ENCODE data around the gene TBCK.

Gene TBCK

DNA sequence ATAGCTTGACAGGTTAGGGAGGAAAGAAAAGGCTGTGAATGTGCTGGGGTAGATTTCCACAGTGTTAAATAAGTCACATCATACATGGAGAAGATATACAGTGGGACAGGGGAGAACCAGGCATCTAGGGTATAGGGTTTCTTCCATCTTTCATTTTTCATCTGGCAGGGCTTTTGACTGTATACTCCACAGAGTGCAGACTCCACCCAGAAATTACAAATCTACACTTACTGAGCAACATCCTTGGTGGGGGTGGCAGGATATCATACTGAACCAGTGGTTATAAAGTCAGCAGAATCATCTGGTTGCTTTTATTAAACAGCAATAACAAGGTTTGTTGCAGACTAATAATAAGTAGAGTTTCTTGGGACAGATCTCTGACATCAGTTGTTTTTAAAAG lies 266.5 kb downstream of the TBCK start:
- no peak for DNase-seq (ENCODE audit: insufficient read length, low spot score)
- TF ChIP-seq, protein P1, sequence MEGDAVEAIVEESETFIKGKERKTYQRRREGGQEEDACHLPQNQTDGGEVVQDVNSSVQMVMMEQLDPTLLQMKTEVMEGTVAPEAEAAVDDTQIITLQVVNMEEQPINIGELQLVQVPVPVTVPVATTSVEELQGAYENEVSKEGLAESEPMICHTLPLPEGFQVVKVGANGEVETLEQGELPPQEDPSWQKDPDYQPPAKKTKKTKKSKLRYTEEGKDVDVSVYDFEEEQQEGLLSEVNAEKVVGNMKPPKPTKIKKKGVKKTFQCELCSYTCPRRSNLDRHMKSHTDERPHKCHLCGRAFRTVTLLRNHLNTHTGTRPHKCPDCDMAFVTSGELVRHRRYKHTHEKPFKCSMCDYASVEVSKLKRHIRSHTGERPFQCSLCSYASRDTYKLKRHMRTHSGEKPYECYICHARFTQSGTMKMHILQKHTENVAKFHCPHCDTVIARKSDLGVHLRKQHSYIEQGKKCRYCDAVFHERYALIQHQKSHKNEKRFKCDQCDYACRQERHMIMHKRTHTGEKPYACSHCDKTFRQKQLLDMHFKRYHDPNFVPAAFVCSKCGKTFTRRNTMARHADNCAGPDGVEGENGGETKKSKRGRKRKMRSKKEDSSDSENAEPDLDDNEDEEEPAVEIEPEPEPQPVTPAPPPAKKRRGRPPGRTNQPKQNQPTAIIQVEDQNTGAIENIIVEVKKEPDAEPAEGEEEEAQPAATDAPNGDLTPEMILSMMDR (IDR thresholded peaks at IDR 0.05; ENCODE audit: insufficient read depth, missing control alignments): no peak
- FAIRE-seq: no peak

DNA sequence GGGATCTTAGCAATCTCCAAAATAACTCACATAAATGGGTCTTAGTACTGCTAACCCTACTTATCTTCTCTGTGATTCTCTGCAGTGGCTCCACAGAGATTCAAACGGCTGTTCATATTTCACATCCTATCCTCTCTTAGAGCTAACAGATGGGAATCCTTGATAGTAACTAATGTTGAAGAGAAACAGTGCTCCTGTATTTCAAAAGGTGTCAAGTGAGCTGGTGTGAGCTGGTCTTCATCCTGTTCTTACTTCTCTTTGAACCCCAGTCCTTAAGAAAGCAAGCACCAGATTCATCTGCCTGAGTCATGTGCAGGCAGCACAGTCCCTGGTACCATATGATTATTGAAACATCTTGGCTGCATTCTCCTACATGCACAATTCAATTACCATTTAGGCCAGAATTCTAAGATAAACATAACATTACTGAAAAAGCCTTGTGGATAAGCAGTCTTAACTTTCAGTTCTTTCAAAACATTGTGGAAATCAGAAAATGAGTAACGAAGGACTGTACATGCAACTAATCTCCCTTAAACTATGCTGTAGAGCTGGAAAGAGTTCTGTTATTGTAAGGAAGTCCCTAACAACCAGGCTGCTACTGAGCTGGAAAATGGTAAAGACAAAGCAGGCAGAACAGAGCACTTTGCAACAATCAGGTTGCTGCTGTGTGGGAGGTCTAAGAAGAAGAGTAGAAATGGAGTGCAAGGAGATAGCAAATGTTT lies 267.6 kb downstream of the TBCK start:
- FAIRE-seq: no peak
- DNase-seq (ENCODE audit: insufficient read length, low spot score): no peak
- TF ChIP-seq, protein P1 (IDR thresholded peaks at IDR 0.05; ENCODE audit: insufficient read depth, missing control alignments): no peak

DNA sequence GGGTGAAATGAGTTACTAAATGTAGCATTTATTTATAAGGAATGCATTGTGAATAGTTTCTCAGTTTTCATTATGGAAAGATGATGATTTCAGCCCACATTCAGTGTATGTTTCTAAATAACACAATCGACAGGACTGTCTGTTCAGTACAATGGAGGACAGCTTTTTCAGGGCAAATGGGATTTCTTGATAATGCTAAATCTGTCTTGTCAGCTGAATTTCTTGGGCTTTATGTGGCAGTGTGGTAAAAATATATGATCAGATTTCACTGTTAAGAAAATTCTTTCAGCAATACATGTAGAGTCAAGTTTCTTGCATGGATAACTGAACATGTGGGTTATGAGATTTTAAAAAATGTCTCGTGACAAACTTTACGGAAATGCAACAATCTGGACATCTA lies 269.9 kb downstream of the TBCK start:
- DNase-seq (ENCODE audit: insufficient read length, low spot score): no peak
- TF ChIP-seq, protein P1 (IDR thresholded peaks at IDR 0.05; ENCODE audit: insufficient read depth, missing control alignments): no peak
- no peak for FAIRE-seq

DNA sequence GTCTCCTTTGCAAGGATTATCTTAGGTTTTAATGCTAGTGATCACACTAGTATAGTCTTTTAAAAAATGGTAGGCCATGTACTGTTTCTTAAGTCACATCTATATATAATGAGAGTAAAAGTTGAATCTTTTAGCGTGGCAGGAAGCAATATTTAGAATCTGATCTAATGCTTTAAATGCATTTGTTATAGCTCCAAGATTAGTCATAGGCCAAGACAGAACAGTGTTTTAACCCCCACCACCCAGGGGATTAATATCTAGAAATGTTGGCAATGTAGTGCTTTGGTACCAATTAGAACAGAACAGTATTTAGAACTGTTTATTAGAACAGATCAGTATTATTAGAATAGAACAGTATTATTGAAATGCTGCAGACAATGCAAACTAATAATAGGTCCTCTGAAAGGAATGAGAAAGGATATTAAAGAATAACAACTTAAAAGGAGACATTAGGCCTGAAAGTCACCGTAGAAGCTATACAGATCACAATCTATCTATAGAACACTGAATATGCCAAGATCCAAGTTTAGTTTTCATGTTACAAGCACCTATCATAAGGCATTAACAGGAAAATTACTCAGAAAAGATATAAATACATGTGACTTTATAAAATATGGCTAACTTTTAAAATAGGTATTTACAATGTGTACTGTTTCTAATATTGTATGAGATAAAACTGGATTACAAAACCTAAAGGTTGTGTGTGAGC lies 274.6 kb downstream of the TBCK start:
- no peak for DNase-seq (ENCODE audit: insufficient read length, low spot score)
- FAIRE-seq: peak; percentile 11
- TF ChIP-seq, protein P1 (IDR thresholded peaks at IDR 0.05; ENCODE audit: insufficient read depth, missing control alignments): no peak

DNA sequence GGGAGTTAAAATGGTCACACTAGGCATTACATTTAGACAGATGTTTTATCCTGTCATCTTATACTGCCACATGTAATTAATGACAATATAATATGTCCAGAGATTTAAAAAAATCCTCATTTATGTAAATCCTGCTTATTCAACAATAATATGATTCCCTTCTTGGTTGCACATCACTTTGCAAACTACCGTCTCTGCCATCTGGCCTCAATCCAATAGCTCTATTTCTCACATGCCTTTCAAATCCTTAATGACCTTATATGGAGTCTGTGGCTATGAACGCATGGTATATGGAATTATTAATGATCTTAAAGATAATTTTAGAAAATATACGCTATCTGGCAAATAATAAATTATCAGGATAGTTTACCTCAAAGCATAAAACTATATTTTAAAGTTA lies 276.2 kb downstream of the TBCK start:
- no peak for FAIRE-seq
- DNase-seq (ENCODE audit: insufficient read length, low spot score): no peak
- TF ChIP-seq, protein P1 (IDR thresholded peaks at IDR 0.05; ENCODE audit: insufficient read depth, missing control alignments): no peak

DNA sequence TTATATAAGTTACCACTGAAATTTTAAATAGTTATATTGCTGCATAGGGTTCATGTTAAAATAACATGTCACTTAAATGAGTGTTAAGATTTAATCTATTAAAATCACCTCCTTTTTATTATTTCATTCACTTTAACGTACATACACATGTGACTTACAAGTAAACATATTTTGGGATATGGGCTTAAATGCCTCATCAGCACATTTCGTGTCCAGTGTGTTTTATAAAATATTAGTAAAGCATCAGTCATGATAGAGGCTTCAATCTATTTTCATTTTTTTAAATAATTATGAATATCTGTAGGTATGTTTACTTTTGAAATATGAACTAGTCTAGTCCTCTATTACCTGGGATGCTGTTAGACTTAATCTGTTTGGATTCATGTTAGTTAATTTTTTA lies 277.1 kb downstream of the TBCK start:
- FAIRE-seq (no peak), DNase-seq (ENCODE audit: insufficient read length, low spot score) (no peak)
- TF ChIP-seq, protein P1 (IDR thresholded peaks at IDR 0.05; ENCODE audit: insufficient read depth, missing control alignments): no peak

DNA sequence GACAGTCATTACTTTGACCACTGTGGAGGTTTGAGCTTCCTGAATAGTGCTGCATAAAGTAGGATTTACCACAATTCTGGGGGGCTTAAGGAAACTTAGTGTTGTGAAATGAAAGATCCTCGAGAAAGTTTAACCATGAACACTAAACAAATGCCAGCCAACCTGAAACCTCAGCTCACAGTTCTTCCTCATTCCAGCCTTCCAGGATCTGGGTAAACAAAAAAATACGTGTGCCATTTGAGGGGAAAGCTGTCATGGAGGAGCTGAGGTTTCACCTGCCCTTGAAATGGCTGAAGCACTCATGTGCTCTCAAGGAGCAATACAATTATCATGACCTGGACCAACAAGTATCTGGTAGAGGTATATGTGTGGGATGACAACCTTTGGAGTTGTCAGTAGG lies 278.0 kb downstream of the TBCK start:
- FAIRE-seq (no peak), DNase-seq (ENCODE audit: insufficient read length, low spot score) (no peak)
- TF ChIP-seq, protein P1 (IDR thresholded peaks at IDR 0.05; ENCODE audit: insufficient read depth, missing control alignments): no peak
